HG02623 (cell line): Measurements from ENCODE around the gene ERP44.
"Not testable (repeated sequence)": the region's sequence is repeated elsewhere in the genome, so short reads cannot be mapped to it uniquely, and the experiment has no call there.

Experiments
- ATAC-seq: cut with Tn5 transposase; IDR thresholded peaks from one replicate; pipeline ENCODE4 v1.9.1; 2021; ENCODE audit warnings: moderate library complexity; ENCODE audit not compliant: unreplicated experiment

The ERP44 gene

GRCh38 chr9:100020121-100020795, 78.5 kb downstream of the ERP44 start:
- ATAC-seq: no peak

GRCh38 chr9:100019541-100019940, 79.3 kb downstream of the ERP44 start:
- ATAC-seq: no peak

GRCh38 chr9:100014846-100015245, 84.0 kb downstream of the ERP44 start:
- no peak for ATAC-seq

GRCh38 chr9:100013573-100013972, 85.2 kb downstream of the ERP44 start:
- ATAC-seq: no peak

- no peak for ATAC-seq
Measured at GRCh38 chr9:100012279-100012678, 86.5 kb downstream of the ERP44 start.

GRCh38 chr9:100011062-100011681, 87.6 kb downstream of the ERP44 start:
- ATAC-seq: no peak

GRCh38 chr9:99999797-100000196, 99.0 kb downstream of the ERP44 start:
- no peak for ATAC-seq

GRCh38 chr9:99998866-99999265, 99.9 kb downstream of the ERP44 start:
- ATAC-seq: no peak

- no peak for ATAC-seq
Measured at GRCh38 chr9:99998266-99998665, 100.5 kb downstream of the ERP44 start.

- ATAC-seq: not testable (repeated sequence)
Measured at GRCh38 chr9:99990508-99990907, 108.3 kb downstream of the ERP44 start.

GRCh38 chr9:99986642-99987041, 112.2 kb downstream of the ERP44 start:
- ATAC-seq: no peak

- no peak for ATAC-seq
Measured at GRCh38 chr9:99980598-99980997, 118.2 kb downstream of the ERP44 start.

GRCh38 chr9:99978221-99978620, 120.6 kb downstream of the ERP44 start:
- ATAC-seq: no peak

- ATAC-seq: no peak
Measured at GRCh38 chr9:99977033-99977792, 121.6 kb downstream of the ERP44 start.

- no peak for ATAC-seq
Measured at GRCh38 chr9:99973455-99973854, 125.3 kb downstream of the ERP44 start.

- ATAC-seq: no peak
Measured at GRCh38 chr9:99971410-99971809, 127.4 kb downstream of the ERP44 start.

- no peak for ATAC-seq
Measured at GRCh38 chr9:99970481-99970880, 128.3 kb downstream of the ERP44 start.

GRCh38 chr9:99967457-99967856, 131.3 kb downstream of the ERP44 start:
- no peak for ATAC-seq

GRCh38 chr9:99966716-99967115, 132.1 kb downstream of the ERP44 start:
- no peak for ATAC-seq

- ATAC-seq: no peak
Measured at GRCh38 chr9:99966001-99966400, 132.8 kb downstream of the ERP44 start.

- no peak for ATAC-seq
Measured at GRCh38 chr9:99964336-99964735, 134.5 kb downstream of the ERP44 start.

- no peak for ATAC-seq
Measured at GRCh38 chr9:99962680-99963261, 136.0 kb downstream of the ERP44 start.
